HEK293T (cell line): ENCODE data around the gene HS3ST4.

Experiments
- CTCF ChIA-PET: fragments of 350-600 bp; formaldehyde crosslinking; extraction: SDS; loops from one replicate; lab custom pipeline; 2021; ENCODE audit warnings: antibody characterized with exemption, inconsistent platforms; lab: Yijun Ruan, JAX
- POLR2A ChIA-PET: fragments of 350-600 bp; formaldehyde crosslinking; extraction: SDS; loops from one replicate; lab custom pipeline; 2020; ENCODE audit warnings: antibody characterized with exemption, inconsistent platforms; lab: Yijun Ruan, JAX
- DNase-seq: peaks from one replicate; pipeline ENCODE4 v3.0.0; 2012; ENCODE audit warnings: mixed read lengths; ENCODE audit errors: extremely low spot score
- ARNT ChIP-seq: fragments of 450-650 bp; IDR thresholded peaks from 2 replicates; pipeline ENCODE4 v1.6.1; 2017; ENCODE audit warnings: mild to moderate bottlenecking
- BHLHE40 ChIP-seq: fragments of 450-650 bp; IDR thresholded peaks from 2 replicates; pipeline ENCODE4 v1.6.1; 2016; ENCODE audit warnings: mild to moderate bottlenecking, moderate library complexity, borderline replicate concordance
- CTBP1 ChIP-seq: fragments of 450-650 bp; IDR thresholded peaks from 2 replicates; pipeline ENCODE4 v1.6.1; 2016; ENCODE audit warnings: borderline replicate concordance
- ELF4 ChIP-seq: fragments of 450-650 bp; IDR thresholded peaks from 2 replicates; pipeline ENCODE4 v1.6.1; 2017; ENCODE audit warnings: antibody characterized with exemption
- FOXA1 ChIP-seq: fragments of 450-650 bp; IDR thresholded peaks from 2 replicates; pipeline ENCODE4 v1.6.1; 2016; ENCODE audit warnings: mild to moderate bottlenecking
- FOXK2 ChIP-seq: fragments of 450-650 bp; IDR thresholded peaks from 2 replicates; pipeline ENCODE4 v1.6.1; 2016; ENCODE audit warnings: mild to moderate bottlenecking
- FOXM1 ChIP-seq: fragments of 450-650 bp; IDR thresholded peaks from 2 replicates; pipeline ENCODE4 v1.6.1; 2017; ENCODE audit warnings: mild to moderate bottlenecking, borderline replicate concordance
- HDGF ChIP-seq: fragments of 450-650 bp; IDR thresholded peaks from 2 replicates; pipeline ENCODE4 v1.6.1; 2017; ENCODE audit warnings: antibody characterized with exemption, borderline replicate concordance
- L3MBTL2 ChIP-seq: fragments of 450-650 bp; conservative IDR thresholded peaks from 2 replicates; pipeline ENCODE4 v1.6.1; 2016; ENCODE audit warnings: mild to moderate bottlenecking
- LEF1 ChIP-seq: fragments of 450-650 bp; IDR thresholded peaks from 2 replicates; pipeline ENCODE4 v1.6.1; 2017; ENCODE audit warnings: mild to moderate bottlenecking, borderline replicate concordance
- NFRKB ChIP-seq: fragments of 450-650 bp; IDR thresholded peaks from 2 replicates; pipeline ENCODE4 v1.6.1; 2016; ENCODE audit warnings: mild to moderate bottlenecking, moderate library complexity
- SP1 ChIP-seq: fragments of 450-650 bp; IDR thresholded peaks from 2 replicates; pipeline ENCODE4 v1.6.1; 2017
- SUZ12 ChIP-seq: fragments of 450-650 bp; IDR thresholded peaks from 2 replicates; pipeline ENCODE4 v1.6.1; 2016; ENCODE audit warnings: mild to moderate bottlenecking
- ZNF384 ChIP-seq: fragments of 450-650 bp; IDR thresholded peaks from 2 replicates; pipeline ENCODE4 v1.6.1; 2016
- TF ChIP-seq, protein P1 (sequence below): fragments of 450-650 bp; IDR thresholded peaks from 2 replicates; pipeline ENCODE4 v1.6.1; 2016

The HS3ST4 gene

DNA sequence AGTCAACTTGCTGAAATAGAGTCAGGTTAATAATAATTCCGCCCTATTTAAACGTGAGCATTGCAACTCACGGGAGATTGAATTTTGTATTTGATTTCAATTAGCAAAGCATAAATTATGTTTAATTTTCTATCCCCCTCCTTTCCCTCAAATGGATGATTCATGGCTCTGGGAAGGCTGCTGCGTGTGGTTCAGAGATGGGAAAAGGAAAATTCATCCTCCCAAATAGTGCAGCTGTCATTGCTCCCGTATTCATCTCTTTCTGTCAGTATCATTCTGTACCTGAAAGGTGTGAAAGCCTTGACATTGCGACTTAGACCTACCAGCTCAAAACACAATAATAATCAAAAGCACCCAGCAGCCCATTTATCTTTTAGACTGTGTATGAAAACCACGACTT lies 447.3 kb downstream of the HS3ST4 start:
- CTCF ChIA-PET = no interaction called here
- TF ChIP-seq FOXA1 = no peak
- no peak for TF ChIP-seq ARNT
- no peak for TF ChIP-seq FOXK2
- no peak for TF ChIP-seq FOXM1
- no peak for TF ChIP-seq NFRKB
- POLR2A ChIA-PET = no interaction called here
- no peak for DNase-seq

DNA sequence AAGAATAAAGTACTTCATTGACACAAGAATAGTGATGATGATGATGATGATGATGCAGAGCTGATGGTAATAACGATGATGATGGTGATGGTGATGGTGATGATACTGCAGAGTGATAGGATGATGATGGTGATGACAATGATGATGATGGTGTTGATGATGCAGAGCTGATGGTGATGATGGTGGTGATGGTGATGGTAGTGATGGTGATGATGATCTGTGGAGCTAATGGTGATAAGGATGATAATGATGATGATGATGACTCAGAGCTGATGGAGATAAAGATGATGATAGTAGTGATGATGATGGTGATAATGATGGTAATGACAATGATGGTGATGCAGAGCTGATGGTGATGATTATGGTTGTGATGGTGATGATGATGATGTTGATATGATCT lies 448.1 kb downstream of the HS3ST4 start:
- POLR2A ChIA-PET = no interaction called here
- TF ChIP-seq ELF4 (no peak), BHLHE40 (no peak), ZNF384 (no peak), FOXA1 (no peak)
- no peak for DNase-seq
- CTCF ChIA-PET = no interaction called here

DNA sequence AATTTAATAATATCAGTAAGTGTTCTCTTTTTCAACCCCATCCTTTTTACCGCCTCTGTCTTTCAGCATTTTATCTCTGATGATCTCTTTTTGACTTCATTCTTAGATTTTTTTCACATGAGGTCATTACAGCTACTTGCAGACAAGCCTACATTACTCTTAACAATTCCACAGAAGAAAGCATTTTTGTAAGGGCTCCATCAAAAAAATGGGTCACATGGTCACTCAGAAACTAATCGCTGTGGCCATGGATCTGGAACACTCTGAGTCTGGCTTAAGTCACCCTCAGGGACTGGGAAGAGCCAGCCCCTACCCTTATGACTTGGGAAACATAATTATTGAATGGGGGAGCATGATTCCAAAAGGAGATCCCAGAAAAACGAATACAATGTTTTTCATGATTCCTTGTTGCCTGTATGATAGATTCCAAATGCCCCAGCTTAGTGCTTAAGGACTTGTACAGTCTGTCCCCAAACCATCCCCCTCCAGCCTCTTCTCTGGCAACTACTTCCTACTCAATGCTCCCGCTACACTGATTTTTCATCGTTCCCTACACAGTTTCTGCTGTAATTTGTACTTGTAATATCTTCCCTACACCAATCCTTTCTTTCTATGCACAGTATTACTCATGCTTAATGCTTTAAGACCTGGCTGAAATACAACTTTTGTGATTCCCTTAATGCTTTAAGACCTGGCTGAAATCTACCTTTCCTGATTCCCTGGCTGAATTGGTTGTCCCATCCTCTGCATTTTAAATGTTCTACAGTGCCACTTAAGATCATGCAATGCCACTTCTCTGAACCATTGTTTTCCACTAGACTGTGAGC lies 457.8 kb downstream of the HS3ST4 start:
- ChIA-PET CTCF (no interaction called here), POLR2A (no interaction called here)
- no peak for DNase-seq
- TF ChIP-seq, protein P1, sequence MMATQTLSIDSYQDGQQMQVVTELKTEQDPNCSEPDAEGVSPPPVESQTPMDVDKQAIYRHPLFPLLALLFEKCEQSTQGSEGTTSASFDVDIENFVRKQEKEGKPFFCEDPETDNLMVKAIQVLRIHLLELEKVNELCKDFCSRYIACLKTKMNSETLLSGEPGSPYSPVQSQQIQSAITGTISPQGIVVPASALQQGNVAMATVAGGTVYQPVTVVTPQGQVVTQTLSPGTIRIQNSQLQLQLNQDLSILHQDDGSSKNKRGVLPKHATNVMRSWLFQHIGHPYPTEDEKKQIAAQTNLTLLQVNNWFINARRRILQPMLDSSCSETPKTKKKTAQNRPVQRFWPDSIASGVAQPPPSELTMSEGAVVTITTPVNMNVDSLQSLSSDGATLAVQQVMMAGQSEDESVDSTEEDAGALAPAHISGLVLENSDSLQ = no peak
- TF ChIP-seq BHLHE40 (no peak), LEF1 (no peak), ZNF384 (no peak), FOXM1 (no peak)

DNA sequence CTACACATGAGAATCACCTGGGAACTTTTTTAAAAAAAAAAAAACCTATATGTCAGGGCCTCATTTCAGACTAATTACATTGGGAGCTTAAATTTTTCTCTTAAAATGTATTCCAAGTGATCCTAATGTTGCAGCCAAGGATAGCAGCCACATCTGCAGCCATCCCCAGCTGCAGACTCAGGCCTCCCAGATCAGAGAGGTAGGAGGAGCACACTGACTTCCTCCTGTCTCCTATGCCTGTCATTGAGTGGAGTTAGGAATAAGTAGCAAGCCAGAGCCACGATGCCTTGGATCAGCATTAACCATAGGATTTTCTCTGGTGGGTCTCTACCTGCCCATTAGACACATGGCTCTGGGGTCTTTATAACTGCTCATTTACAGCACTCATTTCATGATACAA lies 463.5 kb downstream of the HS3ST4 start:
- no peak for DNase-seq
- no peak for TF ChIP-seq BHLHE40
- POLR2A ChIA-PET = no interaction called here
- CTCF ChIA-PET = no interaction called here

DNA sequence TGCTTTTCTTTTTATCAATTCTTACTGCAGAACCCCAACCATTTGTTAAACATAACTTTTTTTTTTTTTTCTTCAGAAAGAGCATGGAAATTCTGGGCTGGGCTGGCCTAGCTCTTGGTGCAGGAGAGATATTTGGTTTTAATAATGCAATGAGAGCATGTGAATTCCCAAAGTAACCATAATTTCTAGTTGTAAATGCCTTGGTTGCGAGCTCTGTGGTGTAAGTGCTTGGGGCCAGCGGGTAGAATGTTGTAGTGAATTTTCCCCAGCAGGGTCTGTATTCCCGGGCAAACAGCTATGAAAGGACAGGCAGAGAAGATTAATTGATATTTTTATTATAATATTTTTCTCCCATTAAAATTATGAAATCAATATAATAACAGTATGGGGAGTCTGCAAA lies 465.6 kb downstream of the HS3ST4 start:
- CTCF ChIA-PET = no interaction called here
- no peak for DNase-seq
- no peak for TF ChIP-seq FOXA1
- no peak for TF ChIP-seq FOXM1
- TF ChIP-seq ZNF384 = no peak
- TF ChIP-seq ELF4 = no peak
- no peak for TF ChIP-seq SUZ12
- POLR2A ChIA-PET = no interaction called here

DNA sequence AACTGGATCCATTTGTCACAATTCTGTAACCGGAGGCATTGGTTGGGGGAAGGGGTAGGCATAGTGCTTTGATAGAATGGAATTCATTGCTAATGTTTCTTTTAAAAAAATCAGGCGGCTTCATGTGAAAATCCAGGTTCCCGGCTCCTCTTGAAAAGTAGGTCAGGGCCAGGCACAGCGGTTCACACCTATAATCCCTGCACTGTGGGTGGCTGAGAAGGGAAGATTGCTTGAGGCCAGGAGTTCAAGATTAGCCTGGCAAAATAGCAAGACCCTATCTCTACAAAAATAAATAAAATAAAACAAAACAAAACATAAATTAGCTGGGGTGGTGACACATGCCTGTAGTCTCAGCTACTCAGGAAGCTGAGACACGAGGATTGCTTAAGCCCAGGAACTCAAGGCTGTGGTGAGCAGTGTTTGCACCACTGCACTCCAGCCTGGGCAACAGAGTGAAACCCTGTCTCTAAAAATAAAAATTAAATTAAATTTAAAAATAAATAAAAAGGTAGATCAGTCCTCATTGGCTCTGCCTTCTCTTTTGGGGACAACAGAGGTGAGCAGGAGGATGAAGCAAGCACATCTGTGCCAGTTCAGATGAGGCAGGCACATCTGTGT lies 466.5 kb downstream of the HS3ST4 start:
- TF ChIP-seq LEF1 (no peak), ARNT (no peak), FOXM1 (no peak), L3MBTL2 (no peak), SUZ12 (no peak), SP1 (no peak), ELF4 (no peak), ZNF384 (no peak), CTBP1 (no peak), BHLHE40 (no peak)
- TF ChIP-seq, protein P1 = no peak
- CTCF ChIA-PET = no interaction called here
- DNase-seq = no peak
- POLR2A ChIA-PET = no interaction called here

DNA sequence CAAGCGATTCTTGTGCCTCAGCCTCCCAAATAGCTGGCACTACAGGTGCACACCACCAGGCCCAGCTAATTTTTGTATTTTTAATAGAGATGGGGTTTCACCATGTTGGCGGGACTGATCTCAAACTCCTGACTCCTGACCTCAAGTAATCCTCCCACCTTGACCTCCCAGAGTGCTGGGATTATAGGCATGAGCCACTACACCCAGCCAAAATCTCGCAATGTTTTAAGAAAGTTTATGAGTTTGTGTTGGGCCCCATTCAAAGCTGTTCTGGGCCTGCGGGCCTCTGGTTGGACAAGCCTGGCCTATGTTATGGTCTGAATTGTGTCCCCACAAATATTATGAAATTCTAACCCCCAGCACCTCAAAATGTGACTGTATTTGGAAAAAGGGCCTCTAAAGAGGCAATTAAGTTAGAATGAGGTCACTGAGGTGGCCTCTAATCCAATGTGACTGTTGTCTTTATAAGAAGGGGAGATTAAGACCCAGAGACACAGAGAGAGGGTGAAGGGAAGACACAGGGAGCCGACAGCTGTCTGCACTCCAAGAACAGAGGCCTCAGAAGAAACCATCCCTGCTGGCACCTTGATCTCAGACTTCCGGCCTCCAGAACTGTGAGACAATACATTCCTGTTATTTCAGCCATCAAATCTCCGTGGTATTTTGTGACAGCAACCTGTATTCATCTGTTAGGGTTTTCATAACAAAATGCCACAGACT lies 469.9 kb downstream of the HS3ST4 start:
- CTCF ChIA-PET = no interaction called here
- no peak for TF ChIP-seq SUZ12
- no peak for TF ChIP-seq L3MBTL2
- TF ChIP-seq NFRKB = no peak
- TF ChIP-seq FOXM1 = no peak
- TF ChIP-seq BHLHE40 = no peak
- TF ChIP-seq SP1 = no peak
- TF ChIP-seq HDGF = no peak
- POLR2A ChIA-PET = no interaction called here
- DNase-seq = no peak

DNA sequence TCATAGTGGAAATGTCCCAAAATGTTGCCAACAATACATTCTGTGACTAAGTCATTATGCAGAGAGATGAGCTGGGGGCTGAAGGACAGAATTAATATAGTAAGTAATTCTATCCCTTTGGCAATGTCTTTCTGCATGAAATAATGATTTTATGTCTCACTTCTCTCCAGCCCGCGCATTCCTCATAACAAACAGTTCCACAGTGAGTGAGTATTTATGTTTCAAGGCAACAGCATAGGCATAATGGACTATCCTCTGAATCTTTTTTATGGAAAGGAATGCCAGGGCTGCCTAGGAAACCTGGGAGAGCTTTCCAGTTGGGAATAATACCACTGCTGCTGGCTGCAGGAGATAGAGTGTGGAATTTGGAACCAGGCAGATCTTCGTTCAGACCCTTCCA lies 477.7 kb downstream of the HS3ST4 start:
- CTCF ChIA-PET = no interaction called here
- TF ChIP-seq HDGF (no peak), BHLHE40 (no peak), LEF1 (no peak), L3MBTL2 (no peak), ELF4 (no peak), FOXK2 (no peak), FOXM1 (no peak), ZNF384 (no peak), FOXA1 (no peak), ARNT (no peak), SP1 (no peak)
- TF ChIP-seq, protein P1 = no peak
- POLR2A ChIA-PET = no interaction called here
- no peak for DNase-seq
